Body of pancreas (tissue), 4 donors: ENCODE data around the gene GCA. TPM values are rescaled to one million over a fixed set of nuclear protein-coding genes. Genes with fewer than 3 reads are reported as not detected.

Experiments
- ATAC-seq: fragments of 150-250 bp; one replicate; pipeline ENCODE4 v1.9.1; 2016
- DNase-seq, 4 donors: peaks; one replicate each; pipeline ENCODE4 v3.0.0-alpha.2; 2019
- H3K27ac ChIP-seq, 4 donors: fragments of 200-600 bp; sonication (generic); 1 replicate in 3 of 4; 2 replicates in 1 of 4; pipeline versions ENCODE4 v1.5.1 to v1.6.1; 2016 to 2019; ENCODE audit warnings: mild to moderate bottlenecking in 1 of 4, mixed read lengths in 1 of 4, moderate library complexity in 1 of 4
- H3K27me3 ChIP-seq, 2 donors: fragments of 200-600 bp; sonication (generic); one replicate each; pipeline ENCODE4 v1.6.0; 2016; ENCODE audit warnings: mild to moderate bottlenecking in 1 of 2
- H3K36me3 ChIP-seq, 2 donors: fragments of 200-600 bp; sonication (generic); replicated peaks in 1 of 2; 2 replicates each; pipeline ENCODE4 v1.5.1; 2016; ENCODE audit warnings: low read depth in 2 of 2; ENCODE audit not compliant: insufficient read depth in 1 of 2
- H3K4me1 ChIP-seq: fragments of 200-600 bp; sonication (generic); one replicate; pipeline ENCODE4 v1.6.0; 2016
- H3K4me3 ChIP-seq, 2 donors: fragments of 200-600 bp; sonication (generic); 1 replicate in 1 of 2; 2 replicates in 1 of 2; pipeline ENCODE4 v1.5.1; 2016 to 2019
- H3K9me3 ChIP-seq, 3 donors: fragments of 200-600 bp; sonication (generic); 1 replicate in 2 of 3; 2 replicates in 1 of 3; pipeline ENCODE4 v1.5.1; 2016
- CTCF ChIP-seq, 7 experiments: fragments of 450-650 bp in 4 of 7; fragments of 200-600 bp in 3 of 7; sonication (generic) in 3 of 7; IDR thresholded peaks; one replicate each; pipeline ENCODE4 v1.5.1; 2016 to 2019; ENCODE audit warnings: antibody characterized with exemption in 7 of 7
- POLR2A ChIP-seq, 3 donors: fragments of 450-650 bp; IDR thresholded peaks; one replicate each; pipeline ENCODE4 v1.6.1; 2016; ENCODE audit warnings: antibody characterized with exemption in 3 of 3, mild to moderate bottlenecking in 2 of 3
- WGBS, 2 donors: methylation state at CpG; one replicate each; pipeline ENCODE4 v1.1.5; 2017; 5-methylcytosine and 5-hydroxymethylcytosine counted together
- intact Hi-C: fragments of 100-400 bp; cut with DNase I; formaldehyde crosslinking; loops from one replicate; pipeline ENCODE4 v1.15.1; 2023
- total RNA-seq, 2 donors: library from RNA; depleted of rRNA; stranded (reverse); fragments of >200 nt; gene quantifications; one replicate each; pipeline ENCODE4 v1.1.0, GENCODE V29; 2016

The GCA gene
- total RNA-seq, 2 donors from 2014 or later: 14.0 to 15.2 TPM

GRCh38 chr2:162300266-162300665 is 43.7 kb upstream of the GCA start:
- TF ChIP-seq CTCF (IDR thresholded peaks at IDR 0.05) (no peak), POLR2A (IDR thresholded peaks at IDR 0.05) (no peak)
- Histone ChIP-seq H3K4me1 (no peaks in the 10 kb centered on the region), H3K4me3 (no peak overlapping the region), H3K9me3 (no peaks in the 10 kb centered on the region), H3K27me3 (no peaks in the 10 kb centered on the region), H3K36me3 (no peaks in the 10 kb centered on the region), H3K27ac (no peak overlapping the region)
- DNase-seq (no peak), ATAC-seq (no peak)
- intact Hi-C loops: no loop called here

- no peaks in the 10 kb centered on the region for H3K9me3 ChIP-seq
- no peak overlapping the region for H3K4me3 ChIP-seq
- DNase-seq (peak; percentile 48 to 61 (median 58)), ATAC-seq (peak; percentile 82)
- no peaks in the 10 kb centered on the region for H3K36me3 ChIP-seq
- TF ChIP-seq POLR2A (IDR thresholded peaks at IDR 0.05) (no peak), CTCF (IDR thresholded peaks at IDR 0.05) (peak; percentile 65 to 95 (median 72))
- H3K4me1 ChIP-seq: no peaks in the 10 kb centered on the region
- H3K27me3 ChIP-seq: no peaks in the 10 kb centered on the region
- intact Hi-C loops: no loop called here
- WGBS, 2 donors: 4 to 6% methylated on average over 6 of the region's 6 CpGs
- H3K27ac ChIP-seq: no peak overlapping the region
Observed at GRCh38 chr2:162301151-162301804, 42.7 kb upstream of the GCA start.

- DNase-seq (no peak), ATAC-seq (no peak)
- no peaks in the 10 kb centered on the region for H3K9me3 ChIP-seq
- H3K4me1 ChIP-seq: no peaks in the 10 kb centered on the region
- WGBS, 2 donors: 25 to 34% methylated on average over 1 of the region's 1 CpG
- no peaks in the 10 kb centered on the region for H3K27me3 ChIP-seq
- no peak for TF ChIP-seq CTCF (IDR thresholded peaks at IDR 0.05)
- TF ChIP-seq POLR2A (IDR thresholded peaks at IDR 0.05): no peak
- H3K4me3 ChIP-seq: no peak overlapping the region
- no peaks in the 10 kb centered on the region for H3K36me3 ChIP-seq
- no peak overlapping the region for H3K27ac ChIP-seq
- intact Hi-C loops: no loop called here
Observed at GRCh38 chr2:162301877-162302276, 42.1 kb upstream of the GCA start.

- H3K36me3 ChIP-seq: no peaks in the 10 kb centered on the region
- WGBS, 2 donors: 80 to 85% methylated on average over 3 of the region's 3 CpGs
- intact Hi-C loops: no loop called here
- peaks cover 3% of the 10 kb centered on the region for H3K4me1 ChIP-seq
- no peak for ATAC-seq
- DNase-seq: no peak
- TF ChIP-seq POLR2A (IDR thresholded peaks at IDR 0.05) (no peak), CTCF (IDR thresholded peaks at IDR 0.05) (no peak)
- no peak overlapping the region for H3K27ac ChIP-seq
- H3K27me3 ChIP-seq: no peaks in the 10 kb centered on the region
- H3K9me3 ChIP-seq: no peaks in the 10 kb centered on the region
- H3K4me3 ChIP-seq: no peak overlapping the region
Observed at GRCh38 chr2:162305901-162306300, 38.0 kb upstream of the GCA start.
